Measurements from ENCODE around the gene NPHP4. TPM values are rescaled to one million over a fixed set of nuclear protein-coding genes. Genes with fewer than 3 reads are reported as not detected.

Gene NPHP4
- total RNA-seq, 2 donors from 2014 or later, result 6.2 to 15.9 TPM

GRCh38 chr1:6011161-6011945 lies 19.1 kb upstream of the NPHP4 start:
- no peaks in the 10 kb centered on the region for H3K4me1 ChIP-seq
- no peak for DNase-seq
- no peak overlapping the region for H3K27ac ChIP-seq
- no peaks in the 10 kb centered on the region for H3K27me3 ChIP-seq
- no peaks in the 10 kb centered on the region for H3K9me3 ChIP-seq
- no peak for TF ChIP-seq CTCF (IDR thresholded peaks at IDR 0.05)
- no peak overlapping the region for H3K9ac ChIP-seq (ENCODE audit: low read depth in 2 of 2, low read length in 2 of 2)
- no peak overlapping the region for H3K4me3 ChIP-seq
- intact Hi-C loops (cut with DNase I), result no loop called here
- H3K36me3 ChIP-seq, result no peaks in the 10 kb centered on the region

- Histone ChIP-seq H3K9ac (ENCODE audit: low read depth in 2 of 2, low read length in 2 of 2) (no peak overlapping the region), H3K36me3 (no peaks in the 10 kb centered on the region), H3K27me3 (no peaks in the 10 kb centered on the region), H3K9me3 (no peaks in the 10 kb centered on the region), H3K4me1 (no peaks in the 10 kb centered on the region), H3K27ac (no peak overlapping the region), H3K4me3 (no peak overlapping the region)
- TF ChIP-seq CTCF (IDR thresholded peaks at IDR 0.05), result no peak
- DNase-seq, result no peak
- intact Hi-C loops (cut with DNase I), result no loop called here
Observed at GRCh38 chr1:6010554-6010953, 18.3 kb upstream of the NPHP4 start.

GRCh38 chr1:6009120-6010040 lies 17.2 kb upstream of the NPHP4 start:
- intact Hi-C loops (cut with DNase I), result no loop called here
- Histone ChIP-seq H3K9ac (ENCODE audit: low read depth in 2 of 2, low read length in 2 of 2) (no peak overlapping the region), H3K36me3 (no peaks in the 10 kb centered on the region), H3K27me3 (no peaks in the 10 kb centered on the region), H3K27ac (no peak overlapping the region), H3K4me1 (no peaks in the 10 kb centered on the region), H3K4me3 (no peak overlapping the region), H3K9me3 (no peaks in the 10 kb centered on the region)
- no peak for DNase-seq
- TF ChIP-seq CTCF (IDR thresholded peaks at IDR 0.05), result no peak

GRCh38 chr1:6008696-6009095 lies 16.5 kb upstream of the NPHP4 start:
- Histone ChIP-seq H3K9ac (ENCODE audit: low read depth in 2 of 2, low read length in 2 of 2) (no peak overlapping the region), H3K27ac (no peak overlapping the region), H3K4me1 (no peaks in the 10 kb centered on the region), H3K9me3 (no peaks in the 10 kb centered on the region), H3K36me3 (no peaks in the 10 kb centered on the region), H3K27me3 (no peaks in the 10 kb centered on the region), H3K4me3 (no peak overlapping the region)
- intact Hi-C loops (cut with DNase I), result no loop called here
- no peak for TF ChIP-seq CTCF (IDR thresholded peaks at IDR 0.05)
- no peak for DNase-seq

- no peak for TF ChIP-seq CTCF (IDR thresholded peaks at IDR 0.05)
- Histone ChIP-seq H3K4me3 (no peak overlapping the region), H3K9ac (ENCODE audit: low read depth in 2 of 2, low read length in 2 of 2) (no peak overlapping the region), H3K27me3 (no peaks in the 10 kb centered on the region), H3K9me3 (no peaks in the 10 kb centered on the region), H3K4me1 (no peaks in the 10 kb centered on the region), H3K27ac (no peak overlapping the region), H3K36me3 (no peaks in the 10 kb centered on the region)
- DNase-seq, result no peak
- intact Hi-C loops (cut with DNase I), result no loop called here
Observed at GRCh38 chr1:6008084-6008415, 15.8 kb upstream of the NPHP4 start.
